Activated CD8-positive, alpha-beta T cell treated with anti-CD3 and anti-CD28 coated beads, Interleukin-2, amount 10 ng/mL, durations not matched to agents 7 days and 5 days (primary cell): ENCODE results near the gene MT2A. TPM values are rescaled to one million over a fixed set of nuclear protein-coding genes. Genes with fewer than 3 reads are reported as not detected.

Experiments
- ATAC-seq: fragments of 150-1000 bp; cut with Tn5 transposase; one replicate; pipeline ENCODE4 v1.10.0; 2021; ENCODE audit warnings: moderate library complexity
- CTCF ChIA-PET: fragments of 350-600 bp; sonication (Branson Sonifier 250); formaldehyde crosslinking; loops from one replicate; lab custom pipeline; 2021; ENCODE audit warnings: antibody characterized with exemption; lab: Charles Lee
- POLR2A ChIA-PET: fragments of 350-600 bp; sonication (Branson Sonifier 250); formaldehyde crosslinking; loops from one replicate; lab custom pipeline; 2021; ENCODE audit warnings: antibody characterized with exemption; lab: Charles Lee
- DNase-seq: peaks from one replicate; pipeline ENCODE4 v3.0.0-alpha.2; 2020
- H3K27ac Mint-ChIP-seq: one replicate; pipeline ENCODE4 v1.8.0; 2021; ENCODE audit warnings: mild to moderate bottlenecking, mixed read lengths
- H3K27me3 Mint-ChIP-seq: one replicate; pipeline ENCODE4 v1.8.0; 2021; ENCODE audit warnings: low read depth, mixed read lengths
- H3K36me3 Mint-ChIP-seq: one replicate; pipeline ENCODE4 v1.8.0; 2021; ENCODE audit warnings: low read depth, mixed read lengths
- H3K4me1 Mint-ChIP-seq: one replicate; pipeline ENCODE4 v1.8.0; 2021; ENCODE audit warnings: low read depth, mixed read lengths
- H3K4me3 Mint-ChIP-seq: one replicate; pipeline ENCODE4 v1.8.0; 2021; ENCODE audit warnings: mild to moderate bottlenecking, mixed read lengths
- H3K9me3 Mint-ChIP-seq: one replicate; pipeline ENCODE4 v1.8.0; 2022; ENCODE audit warnings: mixed read lengths; ENCODE audit not compliant: insufficient read depth
- total RNA-seq, 2 experiments: library from RNA; stranded (reverse); gene quantifications; one replicate each; pipeline ENCODE4 v1.2.3, GENCODE V29; 2021

MT2A gene
- total RNA-seq, 2 experiments from 2014 or later, result 186 to 210 TPM

DNA sequence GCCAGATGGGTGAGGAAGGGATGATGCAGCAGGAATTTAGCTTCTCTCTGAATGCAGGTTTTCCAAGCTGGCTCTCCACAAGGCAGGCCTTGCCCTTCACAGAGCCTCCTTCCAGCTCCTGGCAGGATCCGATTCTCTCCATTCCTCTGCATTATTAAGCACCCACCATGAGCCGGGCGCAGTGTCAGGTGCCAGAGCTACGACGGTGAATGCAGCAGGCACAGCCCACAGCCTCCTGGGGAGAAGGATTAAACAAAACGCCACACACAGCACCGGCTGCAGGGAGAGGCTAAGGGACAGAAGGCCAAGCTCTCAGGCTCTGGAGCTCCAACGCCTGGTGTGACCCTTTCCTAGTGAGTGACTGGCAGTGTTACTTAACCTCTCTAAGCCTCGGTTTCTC lies 7.1 kb upstream of the MT2A start:
- ChIA-PET POLR2A (interaction anchor here (0.7 to 1.8 kb wide), 3 partner anchors 9 to 25 kb away, joined by 3 to 4 read pairs (median 3); partner anchors contain the start of gene MT1E), CTCF (interaction anchor here (0.9 to 4.2 kb wide), 13 partner anchors 9 to 141 kb away, joined by 3 to 31 read pairs (median 5); no protein-coding TSS in a partner anchor)
- ATAC-seq (no peak), DNase-seq (no peak)
- peaks cover 8% of the 10 kb centered on the region for H3K4me1 Mint-ChIP-seq
- peaks cover 16% of the 10 kb centered on the region for H3K27me3 Mint-ChIP-seq
- no peak overlapping the region for H3K27ac Mint-ChIP-seq
- no peaks in the 10 kb centered on the region for H3K9me3 Mint-ChIP-seq
- no peaks in the 10 kb centered on the region for H3K36me3 Mint-ChIP-seq
- H3K4me3 Mint-ChIP-seq, result no peak overlapping the region

DNA sequence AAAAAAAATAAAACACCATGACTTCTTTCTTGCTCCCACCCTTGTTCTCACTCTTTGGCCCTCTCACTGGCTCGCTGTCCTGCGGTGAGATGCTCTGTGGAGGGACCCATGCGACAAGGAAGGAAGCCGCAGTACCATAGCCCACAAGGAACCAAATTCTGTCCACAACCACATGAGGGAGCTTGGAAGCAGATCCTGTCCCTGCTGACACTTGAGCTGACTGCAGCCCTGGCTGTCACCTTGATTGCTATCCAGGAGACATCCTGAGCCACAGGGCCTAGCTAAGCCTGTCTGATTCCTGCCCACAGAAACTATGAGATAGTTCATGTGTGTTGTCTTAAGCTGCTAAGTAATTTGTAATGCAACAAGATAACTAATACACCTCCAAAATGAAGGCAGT lies 4.8 kb upstream of the MT2A start:
- no peaks in the 10 kb centered on the region for H3K36me3 Mint-ChIP-seq
- DNase-seq (no peak), ATAC-seq (no peak)
- peaks cover 14% of the 10 kb centered on the region for H3K27me3 Mint-ChIP-seq
- ChIA-PET POLR2A (interaction anchor here (1.0 kb wide), 1 partner anchor 79 kb away, joined by 3 read pairs; the partner anchor contains the start of gene MT1X), CTCF (interaction anchor here (0.6 to 4.2 kb wide), 6 partner anchors 10 to 187 kb away, joined by 3 to 31 read pairs (median 4); no protein-coding TSS in a partner anchor)
- peaks cover 23% of the 10 kb centered on the region for H3K4me1 Mint-ChIP-seq
- H3K4me3 Mint-ChIP-seq, result no peak overlapping the region
- no peaks in the 10 kb centered on the region for H3K9me3 Mint-ChIP-seq
- H3K27ac Mint-ChIP-seq, result no peak overlapping the region

DNA sequence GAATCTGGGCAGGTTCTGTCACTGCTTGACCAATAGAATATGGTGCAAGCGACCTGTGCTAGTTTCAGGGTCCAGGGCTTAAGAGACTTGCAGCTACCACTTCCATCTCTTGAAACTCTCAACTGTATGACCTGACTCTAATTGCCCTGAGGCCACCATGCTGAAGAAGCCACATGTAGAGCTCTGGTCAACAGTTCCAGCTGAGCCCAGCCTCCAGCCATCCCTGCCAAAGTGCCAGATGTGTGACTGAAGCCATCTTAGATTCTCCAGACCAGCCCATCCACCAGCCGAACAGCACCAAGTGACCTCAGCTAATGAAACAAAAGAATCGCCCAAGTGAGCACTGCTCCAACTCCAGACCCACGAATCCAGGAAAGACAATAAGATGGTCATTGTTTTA lies 3.4 kb upstream of the MT2A start:
- H3K4me1 Mint-ChIP-seq, result peaks cover 23% of the 10 kb centered on the region
- DNase-seq (no peak), ATAC-seq (no peak)
- POLR2A ChIA-PET, result interaction anchor here (1.1 to 1.8 kb wide), 2 partner anchors 77 to 104 kb away, joined by 3 to 7 read pairs; partner anchors contain the start of gene MT1X
- no peak overlapping the region for H3K4me3 Mint-ChIP-seq
- H3K36me3 Mint-ChIP-seq, result peaks cover 7% of the 10 kb centered on the region
- H3K27me3 Mint-ChIP-seq, result peaks cover 14% of the 10 kb centered on the region
- no peaks in the 10 kb centered on the region for H3K9me3 Mint-ChIP-seq
- H3K27ac Mint-ChIP-seq, result no peak overlapping the region
- CTCF ChIA-PET, result interaction anchor here (1.1 to 1.7 kb wide), 5 partner anchors 8 to 97 kb away, joined by 4 to 10 read pairs (median 7); no protein-coding TSS in a partner anchor

GRCh38 chr16:56605475-56605874 lies 2.9 kb upstream of the MT2A start:
- H3K9me3 Mint-ChIP-seq, result no peaks in the 10 kb centered on the region
- peaks cover 7% of the 10 kb centered on the region for H3K36me3 Mint-ChIP-seq
- H3K4me1 Mint-ChIP-seq, result peaks cover 28% of the 10 kb centered on the region
- peaks cover 10% of the 10 kb centered on the region for H3K27me3 Mint-ChIP-seq
- ChIA-PET POLR2A (interaction anchor here (0.7 to 1.8 kb wide), 3 partner anchors 77 to 328 kb away, joined by 3 to 7 read pairs (median 3); partner anchors contain the start of gene MT1X), CTCF (interaction anchor here (1.1 to 1.7 kb wide), 5 partner anchors 9 to 97 kb away, joined by 4 to 10 read pairs (median 7); no protein-coding TSS in a partner anchor)
- DNase-seq (no peak), ATAC-seq (no peak)
- H3K4me3 Mint-ChIP-seq, result no peak overlapping the region
- no peak overlapping the region for H3K27ac Mint-ChIP-seq

DNA sequence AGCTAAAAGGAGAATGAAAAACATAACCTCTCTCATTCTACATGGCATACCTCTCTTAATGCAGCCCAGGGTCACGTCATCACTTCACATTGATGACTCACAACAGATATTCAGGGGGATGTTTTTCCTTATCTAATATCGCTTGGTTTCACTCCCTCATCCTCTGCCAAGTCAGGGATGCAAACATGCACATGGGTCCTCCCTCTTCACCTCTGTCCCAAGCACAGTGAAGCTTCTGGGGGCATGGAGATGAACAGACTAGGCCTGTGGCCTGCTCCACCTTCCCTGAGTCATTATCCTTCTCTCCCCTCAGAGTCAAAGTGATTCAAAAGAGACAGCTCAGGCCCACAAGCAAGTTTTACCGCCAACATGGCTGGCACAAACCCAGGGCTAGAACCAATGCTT lies 2.3 kb upstream of the MT2A start:
- Mint-ChIP-seq H3K36me3 (peaks cover 7% of the 10 kb centered on the region), H3K9me3 (no peaks in the 10 kb centered on the region), H3K27ac (peak overlapping the region; percentile 3), H3K4me1 (peaks cover 34% of the 10 kb centered on the region), H3K4me3 (no peak overlapping the region), H3K27me3 (peaks cover 7% of the 10 kb centered on the region)
- CTCF ChIA-PET, result interaction anchor here (1.1 to 1.6 kb wide), 4 partner anchors 9 to 96 kb away, joined by 4 to 10 read pairs (median 6); no protein-coding TSS in a partner anchor
- DNase-seq, result no peak
- no peak for ATAC-seq
- POLR2A ChIA-PET, result interaction anchor here (0.7 to 1.8 kb wide), 5 partner anchors 15 to 328 kb away, joined by 3 to 7 read pairs (median 3); partner anchors contain the start of genes MT1E and MT1X

GRCh38 chr16:56606476-56607108 lies 1.8 kb upstream of the MT2A start:
- Mint-ChIP-seq H3K4me1 (peaks cover 39% of the 10 kb centered on the region), H3K9me3 (no peaks in the 10 kb centered on the region), H3K4me3 (no peak overlapping the region), H3K36me3 (peaks cover 7% of the 10 kb centered on the region), H3K27ac (peak overlapping the region; percentile 87), H3K27me3 (peaks cover 4% of the 10 kb centered on the region)
- no peak for ATAC-seq
- POLR2A ChIA-PET, result interaction anchor here (0.7 to 2.8 kb wide), 7 partner anchors 11 to 327 kb away, joined by 3 to 13 read pairs (median 4); partner anchors contain the start of genes MT1E and MT1X
- no peak for DNase-seq
- CTCF ChIA-PET, result interaction anchor here (1.5 to 1.6 kb wide), 2 partner anchors 10 to 30 kb away, joined by 4 to 10 read pairs; no protein-coding TSS in a partner anchor

- Mint-ChIP-seq H3K4me1 (peaks cover 41% of the 10 kb centered on the region), H3K27me3 (peaks cover 1% of the 10 kb centered on the region), H3K4me3 (peak overlapping the region; percentile 39), H3K36me3 (peaks cover 7% of the 10 kb centered on the region), H3K27ac (peak overlapping the region; percentile 87), H3K9me3 (no peaks in the 10 kb centered on the region)
- CTCF ChIA-PET, result no interaction called here
- DNase-seq, result peak; percentile 49
- POLR2A ChIA-PET, result interaction anchor here (0.9 to 2.8 kb wide), 5 partner anchors 11 to 95 kb away, joined by 3 to 13 read pairs (median 4); partner anchors contain the start of genes MT1E and MT1X
- no peak for ATAC-seq
These were observed 1.2 kb upstream of the MT2A start for GRCh38 chr16:56607109-56607618.

DNA sequence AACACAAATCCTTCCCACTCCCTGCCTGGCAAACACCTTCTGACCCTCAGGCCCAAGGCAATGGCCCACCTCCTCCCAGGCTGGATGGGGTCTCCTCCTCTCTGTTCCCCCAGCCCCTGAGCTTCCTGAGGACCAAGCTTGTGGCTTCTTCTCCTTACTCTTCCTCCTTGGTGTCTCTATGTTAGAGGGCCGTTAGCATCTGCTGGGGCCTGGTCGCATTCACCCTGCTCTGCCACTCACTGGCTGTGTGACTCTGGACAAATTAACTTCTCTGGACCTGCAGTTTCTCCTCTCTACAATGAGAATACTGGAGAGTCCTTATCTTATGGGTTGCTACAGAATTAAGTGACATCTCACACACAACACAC lies 725 bp upstream of the MT2A start:
- CTCF ChIA-PET, result no interaction called here
- peaks cover 43% of the 10 kb centered on the region for H3K4me1 Mint-ChIP-seq
- peaks cover 7% of the 10 kb centered on the region for H3K36me3 Mint-ChIP-seq
- peak overlapping the region; percentile 87 for H3K27ac Mint-ChIP-seq
- peak overlapping the region; percentile 65 for H3K4me3 Mint-ChIP-seq
- no peak for ATAC-seq
- H3K9me3 Mint-ChIP-seq, result no peaks in the 10 kb centered on the region
- DNase-seq, result no peak
- POLR2A ChIA-PET, result interaction anchor here (0.9 to 2.8 kb wide), 6 partner anchors 10 to 101 kb away, joined by 3 to 13 read pairs (median 4); partner anchors contain the start of genes MT1E and MT1X
- H3K27me3 Mint-ChIP-seq, result no peaks in the 10 kb centered on the region

- Mint-ChIP-seq H3K36me3 (peaks cover 7% of the 10 kb centered on the region), H3K4me3 (peak overlapping the region; percentile 93), H3K27me3 (no peaks in the 10 kb centered on the region), H3K27ac (peak overlapping the region; percentile 85), H3K4me1 (peaks cover 43% of the 10 kb centered on the region), H3K9me3 (no peaks in the 10 kb centered on the region)
- peak; percentile 32 for DNase-seq
- peak; percentile 4 for ATAC-seq
- CTCF ChIA-PET, result interaction anchor here (0.6 to 4.0 kb wide), 10 partner anchors 9 to 355 kb away, joined by 3 to 14 read pairs (median 4); partner anchors contain the start of genes MT1E and MT1G
- POLR2A ChIA-PET, result interaction anchor here (1.0 to 6.1 kb wide), 8 partner anchors 9 to 381 kb away, joined by 4 to 56 read pairs (median 4); partner anchors contain the start of genes MT1E, MT1F, MT1G and MT1X
These were observed 585 bp downstream of the MT2A start for GRCh38 chr16:56608876-56609462.

- peak; percentile 57 for ATAC-seq
- peaks cover 7% of the 10 kb centered on the region for H3K36me3 Mint-ChIP-seq
- peak overlapping the region; percentile 85 for H3K27ac Mint-ChIP-seq
- DNase-seq, result peak; percentile 86
- no peaks in the 10 kb centered on the region for H3K9me3 Mint-ChIP-seq
- no peaks in the 10 kb centered on the region for H3K27me3 Mint-ChIP-seq
- ChIA-PET CTCF (interaction anchor here (0.6 to 4.0 kb wide), 5 partner anchors 9 to 92 kb away, joined by 3 to 14 read pairs (median 6); partner anchors contain the start of gene MT1E), POLR2A (interaction anchor here (1.0 to 6.1 kb wide), 6 partner anchors 9 to 380 kb away, joined by 4 to 56 read pairs (median 9); partner anchors contain the start of genes MT1E, MT1F, MT1G and MT1X)
- peaks cover 48% of the 10 kb centered on the region for H3K4me1 Mint-ChIP-seq
- H3K4me3 Mint-ChIP-seq, result peak overlapping the region; percentile 93
These were observed 1.1 kb downstream of the MT2A start for GRCh38 chr16:56609463-56609921.
